PC-3 (cell line): ENCODE data around the gene BRD3.

ENCODE experiments used
- EZH2 ChIP-seq: fragments of 300-600 bp; sonication (generic); IDR thresholded peaks from one replicate; pipeline ENCODE4 v1.6.1; 2017; ENCODE audit warnings: antibody characterized with exemption, mild to moderate bottlenecking, low read length; ENCODE audit not compliant: unreplicated experiment
- TF ChIP-seq, protein P1 (sequence below): fragments of 300-600 bp; sonication (generic); conservative IDR thresholded peaks from 2 replicates; pipeline ENCODE4 v1.5.1; 2017; ENCODE audit warnings: antibody characterized with exemption, low read depth, mild to moderate bottlenecking, low read length

GRCh38 chr9:134068744-134069479 is 1.1 kb upstream of the BRD3 start:
- TF ChIP-seq EZH2, result no peak
- TF ChIP-seq, protein P1, sequence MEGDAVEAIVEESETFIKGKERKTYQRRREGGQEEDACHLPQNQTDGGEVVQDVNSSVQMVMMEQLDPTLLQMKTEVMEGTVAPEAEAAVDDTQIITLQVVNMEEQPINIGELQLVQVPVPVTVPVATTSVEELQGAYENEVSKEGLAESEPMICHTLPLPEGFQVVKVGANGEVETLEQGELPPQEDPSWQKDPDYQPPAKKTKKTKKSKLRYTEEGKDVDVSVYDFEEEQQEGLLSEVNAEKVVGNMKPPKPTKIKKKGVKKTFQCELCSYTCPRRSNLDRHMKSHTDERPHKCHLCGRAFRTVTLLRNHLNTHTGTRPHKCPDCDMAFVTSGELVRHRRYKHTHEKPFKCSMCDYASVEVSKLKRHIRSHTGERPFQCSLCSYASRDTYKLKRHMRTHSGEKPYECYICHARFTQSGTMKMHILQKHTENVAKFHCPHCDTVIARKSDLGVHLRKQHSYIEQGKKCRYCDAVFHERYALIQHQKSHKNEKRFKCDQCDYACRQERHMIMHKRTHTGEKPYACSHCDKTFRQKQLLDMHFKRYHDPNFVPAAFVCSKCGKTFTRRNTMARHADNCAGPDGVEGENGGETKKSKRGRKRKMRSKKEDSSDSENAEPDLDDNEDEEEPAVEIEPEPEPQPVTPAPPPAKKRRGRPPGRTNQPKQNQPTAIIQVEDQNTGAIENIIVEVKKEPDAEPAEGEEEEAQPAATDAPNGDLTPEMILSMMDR, result no peak
